BLaER1 (cell line): ENCODE measurements around the gene DAG1.
A peak's percentile ranks its signal among the peaks of the same experiment; 100 is the strongest.

Experiments used
- H3K27ac ChIP-seq: shearing (Covaris generic); formaldehyde crosslinking; 2 replicates; pipeline ENCODE4 v1.8.1; 2022
- H3K27me3 ChIP-seq: shearing (Covaris generic); formaldehyde crosslinking; 2 replicates; pipeline ENCODE4 v1.8.1; 2022
- H3K36me3 ChIP-seq: shearing (Covaris generic); formaldehyde crosslinking; 2 replicates; pipeline ENCODE4 v1.8.1; 2022
- H3K4me1 ChIP-seq: shearing (Covaris generic); formaldehyde crosslinking; 2 replicates; pipeline ENCODE4 v1.8.1; 2022
- H3K4me2 ChIP-seq: shearing (Covaris generic); formaldehyde crosslinking; 2 replicates; pipeline ENCODE4 v1.8.1; 2022
- H3K4me3 ChIP-seq: shearing (Covaris generic); formaldehyde crosslinking; 2 replicates; pipeline ENCODE4 v1.8.1; 2022
- H3K9ac ChIP-seq: shearing (Covaris generic); formaldehyde crosslinking; 2 replicates; pipeline ENCODE4 v1.8.1; 2022
- H3K9me3 ChIP-seq: shearing (Covaris generic); formaldehyde crosslinking; 2 replicates; pipeline ENCODE4 v1.8.1; 2022
- H4K20me1 ChIP-seq: shearing (Covaris generic); formaldehyde crosslinking; 2 replicates; pipeline ENCODE4 v1.8.1; 2022
- Cebpa-rat ChIP-seq: shearing (Covaris generic); IDR thresholded peaks from 2 replicates; pipeline ENCODE4 v1.8.1; 2022

The DAG1 gene

GRCh38 chr3:49454458-49454857 is 15.6 kb upstream of the DAG1 start:
- H3K9me3 ChIP-seq, result no peaks in the 10 kb centered on the region
- no peak overlapping the region for H3K9ac ChIP-seq
- H3K4me1 ChIP-seq, result peaks cover 21% of the 10 kb centered on the region
- H3K27ac ChIP-seq, result no peak overlapping the region
- no peak for TF ChIP-seq Cebpa-rat
- H3K4me2 ChIP-seq, result no peak overlapping the region
- H3K36me3 ChIP-seq, result no peaks in the 10 kb centered on the region
- no peaks in the 10 kb centered on the region for H4K20me1 ChIP-seq
- no peaks in the 10 kb centered on the region for H3K27me3 ChIP-seq
- H3K4me3 ChIP-seq, result no peak overlapping the region

GRCh38 chr3:49454898-49455681 is 15.0 kb upstream of the DAG1 start:
- no peaks in the 10 kb centered on the region for H3K9me3 ChIP-seq
- no peaks in the 10 kb centered on the region for H3K27me3 ChIP-seq
- H3K27ac ChIP-seq, result no peak overlapping the region
- TF ChIP-seq Cebpa-rat, result no peak
- no peak overlapping the region for H3K4me2 ChIP-seq
- peaks cover 21% of the 10 kb centered on the region for H3K4me1 ChIP-seq
- H3K9ac ChIP-seq, result no peak overlapping the region
- H3K4me3 ChIP-seq, result no peak overlapping the region
- H4K20me1 ChIP-seq, result no peaks in the 10 kb centered on the region
- H3K36me3 ChIP-seq, result no peaks in the 10 kb centered on the region

- H3K4me1 ChIP-seq, result peaks cover 21% of the 10 kb centered on the region
- no peaks in the 10 kb centered on the region for H3K36me3 ChIP-seq
- H3K9me3 ChIP-seq, result no peaks in the 10 kb centered on the region
- no peak for TF ChIP-seq Cebpa-rat
- no peaks in the 10 kb centered on the region for H3K27me3 ChIP-seq
- H3K27ac ChIP-seq, result no peak overlapping the region
- H3K4me2 ChIP-seq, result no peak overlapping the region
- no peaks in the 10 kb centered on the region for H4K20me1 ChIP-seq
- H3K4me3 ChIP-seq, result no peak overlapping the region
- no peak overlapping the region for H3K9ac ChIP-seq
Measured at GRCh38 chr3:49456466-49456865, 13.6 kb upstream of the DAG1 start.

GRCh38 chr3:49460188-49460890 is 9.7 kb upstream of the DAG1 start:
- Histone ChIP-seq H4K20me1 (no peaks in the 10 kb centered on the region), H3K27me3 (no peaks in the 10 kb centered on the region), H3K4me2 (no peak overlapping the region), H3K9ac (no peak overlapping the region), H3K4me3 (no peak overlapping the region), H3K9me3 (no peaks in the 10 kb centered on the region), H3K4me1 (no peaks in the 10 kb centered on the region), H3K36me3 (no peaks in the 10 kb centered on the region), H3K27ac (no peak overlapping the region)
- no peak for TF ChIP-seq Cebpa-rat

- H3K9me3 ChIP-seq, result no peaks in the 10 kb centered on the region
- no peak overlapping the region for H3K4me2 ChIP-seq
- H3K4me3 ChIP-seq, result no peak overlapping the region
- no peaks in the 10 kb centered on the region for H3K36me3 ChIP-seq
- peaks cover 5% of the 10 kb centered on the region; the same call in 1 of the 2 replicates for H3K4me1 ChIP-seq
- H3K9ac ChIP-seq, result no peak overlapping the region
- no peak overlapping the region for H3K27ac ChIP-seq
- TF ChIP-seq Cebpa-rat, result no peak
- H3K27me3 ChIP-seq, result no peaks in the 10 kb centered on the region
- no peaks in the 10 kb centered on the region for H4K20me1 ChIP-seq
Measured at GRCh38 chr3:49460956-49461355, 9.1 kb upstream of the DAG1 start.

GRCh38 chr3:49461443-49462171 is 8.5 kb upstream of the DAG1 start:
- Histone ChIP-seq H3K4me2 (no peak overlapping the region), H3K4me3 (no peak overlapping the region), H3K27ac (no peak overlapping the region), H3K9ac (0 out of 2 replicates have a peak overlapping the region, but pooled peaks have one; percentile 12), H3K9me3 (no peaks in the 10 kb centered on the region), H3K27me3 (no peaks in the 10 kb centered on the region), H3K4me1 (peaks cover 8% of the 10 kb centered on the region; the same call in 1 of the 2 replicates), H3K36me3 (no peaks in the 10 kb centered on the region), H4K20me1 (no peaks in the 10 kb centered on the region)
- TF ChIP-seq Cebpa-rat, result no peak

- TF ChIP-seq Cebpa-rat, result no peak
- Histone ChIP-seq H3K9ac (0 out of 2 replicates have a peak overlapping the region, but pooled peaks have one; percentile 12), H3K4me3 (no peak overlapping the region), H3K9me3 (no peaks in the 10 kb centered on the region), H4K20me1 (no peaks in the 10 kb centered on the region), H3K4me2 (no peak overlapping the region), H3K4me1 (peaks cover 8% of the 10 kb centered on the region; the same call in 1 of the 2 replicates), H3K27me3 (no peaks in the 10 kb centered on the region), H3K27ac (no peak overlapping the region), H3K36me3 (no peaks in the 10 kb centered on the region)
Measured at GRCh38 chr3:49462222-49462621, 7.8 kb upstream of the DAG1 start.

- Histone ChIP-seq H3K4me3 (no peak overlapping the region), H3K4me2 (no peak overlapping the region), H4K20me1 (no peaks in the 10 kb centered on the region; the same call in 1 of the 2 replicates), H3K9me3 (no peaks in the 10 kb centered on the region), H3K27ac (peak overlapping the region; percentile 21; the same call in 1 of the 2 replicates), H3K9ac (no peak overlapping the region), H3K4me1 (peaks cover 16% of the 10 kb centered on the region), H3K36me3 (no peaks in the 10 kb centered on the region), H3K27me3 (no peaks in the 10 kb centered on the region)
- peak; percentile 40; the same call in 1 of the 2 replicates for TF ChIP-seq Cebpa-rat
Measured at GRCh38 chr3:49465270-49466034, 4.6 kb upstream of the DAG1 start.

- Histone ChIP-seq H3K27ac (peak overlapping the region; percentile 21; the same call in 1 of the 2 replicates), H3K4me2 (no peak overlapping the region), H3K9ac (no peak overlapping the region), H3K9me3 (no peaks in the 10 kb centered on the region), H4K20me1 (peaks cover 5% of the 10 kb centered on the region; the same call in 1 of the 2 replicates), H3K27me3 (no peaks in the 10 kb centered on the region), H3K4me1 (peaks cover 19% of the 10 kb centered on the region), H3K4me3 (no peak overlapping the region), H3K36me3 (no peaks in the 10 kb centered on the region)
- no peak for TF ChIP-seq Cebpa-rat
Measured at GRCh38 chr3:49466085-49466484, 4.0 kb upstream of the DAG1 start.
